ENCODE data around the gene FHOD3.

FHOD3 gene

GRCh38 chr18:36335476-36336279 is 38.2 kb downstream of the FHOD3 start:
- DNase-seq (ENCODE audit: insufficient read length, low spot score), result no peak
- FAIRE-seq, result no peak
- TF ChIP-seq PAX5 (IDR thresholded peaks at IDR 0.05; ENCODE audit: insufficient read depth, low read length, severe bottlenecking) (no peak), SPI1 (IDR thresholded peaks at IDR 0.05; ENCODE audit: low read depth, low read length) (no peak), POU2F2 (IDR thresholded peaks at IDR 0.05; ENCODE audit: low read depth, low read length) (no peak), POLR2A (IDR thresholded peaks at IDR 0.05; ENCODE audit: low read depth, low read length) (no peak), TAF1 (IDR thresholded peaks at IDR 0.05; ENCODE audit: low read depth, low read length) (no peak)

GRCh38 chr18:36337679-36338402 is 40.3 kb downstream of the FHOD3 start:
- DNase-seq (ENCODE audit: insufficient read length, low spot score) (no peak), FAIRE-seq (no peak)
- TF ChIP-seq PAX5 (IDR thresholded peaks at IDR 0.05; ENCODE audit: insufficient read depth, low read length, severe bottlenecking), result no peak
- no peak for TF ChIP-seq SPI1 (IDR thresholded peaks at IDR 0.05; ENCODE audit: low read depth, low read length)
- TF ChIP-seq POU2F2 (IDR thresholded peaks at IDR 0.05; ENCODE audit: low read depth, low read length), result no peak
- no peak for TF ChIP-seq TAF1 (IDR thresholded peaks at IDR 0.05; ENCODE audit: low read depth, low read length)
- no peak for TF ChIP-seq POLR2A (IDR thresholded peaks at IDR 0.05; ENCODE audit: low read depth, low read length)
- no peak for TF ChIP-seq POLR2AphosphoS5 (IDR thresholded peaks at IDR 0.05; ENCODE audit: low read depth, low read length)

DNA sequence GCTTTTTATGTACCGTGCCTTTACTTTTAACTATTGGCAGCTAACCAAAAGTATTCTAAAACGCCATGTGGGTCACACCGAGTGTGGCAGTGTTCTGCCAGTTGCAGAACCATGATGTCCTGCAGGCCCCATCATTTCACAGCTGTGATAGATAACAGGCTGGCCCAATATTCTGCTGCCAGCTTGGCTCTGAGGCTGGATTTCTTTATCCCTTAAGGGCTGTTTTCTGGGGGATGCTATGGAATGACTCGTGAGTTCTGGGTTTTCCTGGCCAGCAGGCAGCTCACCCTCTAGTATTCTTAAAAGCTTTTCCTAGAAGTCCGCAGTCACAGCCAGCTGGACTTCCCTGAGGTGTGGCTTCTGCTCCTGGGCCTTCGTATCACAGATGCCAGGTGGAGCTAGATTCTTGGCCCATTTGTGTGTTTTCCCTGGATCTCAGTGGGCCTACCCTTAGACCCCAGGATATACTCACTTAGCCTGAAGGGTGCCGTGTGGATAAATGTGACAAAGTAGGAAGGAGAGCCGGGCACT is 41.0 kb downstream of the FHOD3 start:
- DNase-seq (ENCODE audit: insufficient read length, low spot score) (no peak), FAIRE-seq (no peak)
- TF ChIP-seq TAF1 (IDR thresholded peaks at IDR 0.05; ENCODE audit: low read depth, low read length) (no peak), SPI1 (IDR thresholded peaks at IDR 0.05; ENCODE audit: low read depth, low read length) (no peak), POLR2AphosphoS5 (IDR thresholded peaks at IDR 0.05; ENCODE audit: low read depth, low read length) (no peak), PAX5 (IDR thresholded peaks at IDR 0.05; ENCODE audit: insufficient read depth, low read length, severe bottlenecking) (no peak), POU2F2 (IDR thresholded peaks at IDR 0.05; ENCODE audit: low read depth, low read length) (no peak), POLR2A (IDR thresholded peaks at IDR 0.05; ENCODE audit: low read depth, low read length) (no peak)

DNA sequence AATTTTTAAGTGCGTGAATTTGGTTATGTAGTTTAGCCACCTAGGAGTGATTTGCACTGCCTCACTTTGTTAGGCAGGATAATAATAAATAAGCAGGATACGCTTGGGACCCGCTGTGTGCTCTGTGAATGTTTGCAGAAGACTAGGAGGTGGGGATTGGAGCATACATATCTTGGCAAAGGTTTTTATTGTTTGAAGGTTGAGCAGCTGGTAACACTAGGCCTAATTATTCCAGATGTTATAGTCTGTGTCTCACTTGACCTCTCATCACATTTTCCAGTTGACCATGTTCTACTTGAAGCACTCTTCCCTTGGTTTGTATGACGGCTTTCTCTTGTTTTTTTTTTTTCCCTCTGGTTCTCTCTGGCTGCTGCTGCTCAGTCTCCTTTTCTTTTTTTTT is 42.7 kb downstream of the FHOD3 start:
- TF ChIP-seq POU2F2 (IDR thresholded peaks at IDR 0.05; ENCODE audit: low read depth, low read length) (no peak), TAF1 (IDR thresholded peaks at IDR 0.05; ENCODE audit: low read depth, low read length) (no peak), PAX5 (IDR thresholded peaks at IDR 0.05; ENCODE audit: insufficient read depth, low read length, severe bottlenecking) (no peak), POLR2A (IDR thresholded peaks at IDR 0.05; ENCODE audit: low read depth, low read length) (no peak), POLR2AphosphoS5 (IDR thresholded peaks at IDR 0.05; ENCODE audit: low read depth, low read length) (no peak), SPI1 (IDR thresholded peaks at IDR 0.05; ENCODE audit: low read depth, low read length) (no peak)
- DNase-seq (ENCODE audit: insufficient read length, low spot score), result no peak
- FAIRE-seq, result no peak

DNA sequence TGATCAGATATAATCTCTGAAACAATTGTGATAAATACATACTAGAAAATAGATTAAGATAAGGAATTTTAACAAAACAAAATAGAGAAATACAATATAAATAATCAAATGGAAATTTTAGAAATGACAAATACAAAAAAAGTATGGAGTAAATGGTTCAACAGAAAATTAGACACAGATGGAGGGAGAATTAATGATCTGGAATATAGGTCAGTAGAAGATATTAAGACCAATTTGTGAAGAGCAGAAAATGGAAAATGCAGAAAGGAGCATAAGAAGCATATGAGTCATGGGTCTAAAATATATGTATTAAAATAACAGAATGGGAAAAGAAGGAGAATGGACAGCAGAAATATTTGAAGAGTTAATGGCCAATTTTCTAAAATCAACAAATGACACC is 44.4 kb downstream of the FHOD3 start:
- FAIRE-seq (no peak), DNase-seq (ENCODE audit: insufficient read length, low spot score) (no peak)
- TF ChIP-seq POLR2AphosphoS5 (IDR thresholded peaks at IDR 0.05; ENCODE audit: low read depth, low read length) (no peak), TAF1 (IDR thresholded peaks at IDR 0.05; ENCODE audit: low read depth, low read length) (no peak), SPI1 (IDR thresholded peaks at IDR 0.05; ENCODE audit: low read depth, low read length) (no peak), PAX5 (IDR thresholded peaks at IDR 0.05; ENCODE audit: insufficient read depth, low read length, severe bottlenecking) (no peak), POLR2A (IDR thresholded peaks at IDR 0.05; ENCODE audit: low read depth, low read length) (no peak), POU2F2 (IDR thresholded peaks at IDR 0.05; ENCODE audit: low read depth, low read length) (no peak)

DNA sequence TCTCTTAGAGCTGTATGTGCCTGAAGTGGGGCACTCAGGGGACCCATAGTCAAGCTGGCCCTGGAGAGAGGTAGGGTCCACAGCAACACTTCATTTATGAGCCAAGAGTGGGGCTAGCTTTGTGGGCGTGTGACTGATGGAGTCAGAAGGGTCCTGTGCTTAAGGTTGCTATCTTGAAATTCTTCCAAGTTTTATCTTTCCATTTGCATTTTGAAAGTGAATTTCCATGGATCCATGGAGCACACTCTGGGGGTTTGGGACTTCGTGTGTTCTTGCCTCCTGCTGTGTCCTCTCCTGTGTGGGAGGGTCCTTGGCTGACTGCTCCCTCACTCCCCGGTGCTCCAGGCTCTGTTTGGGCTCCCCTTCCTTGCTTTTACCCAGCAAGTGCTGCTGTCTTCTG is 50.8 kb downstream of the FHOD3 start:
- FAIRE-seq (no peak), DNase-seq (ENCODE audit: insufficient read length, low spot score) (no peak)
- TF ChIP-seq POLR2AphosphoS5 (IDR thresholded peaks at IDR 0.05; ENCODE audit: low read depth, low read length), result no peak
- TF ChIP-seq TAF1 (IDR thresholded peaks at IDR 0.05; ENCODE audit: low read depth, low read length), result no peak
- TF ChIP-seq POU2F2 (IDR thresholded peaks at IDR 0.05; ENCODE audit: low read depth, low read length), result no peak
- no peak for TF ChIP-seq PAX5 (IDR thresholded peaks at IDR 0.05; ENCODE audit: insufficient read depth, low read length, severe bottlenecking)
- TF ChIP-seq SPI1 (IDR thresholded peaks at IDR 0.05; ENCODE audit: low read depth, low read length), result no peak
- TF ChIP-seq POLR2A (IDR thresholded peaks at IDR 0.05; ENCODE audit: low read depth, low read length), result no peak

DNA sequence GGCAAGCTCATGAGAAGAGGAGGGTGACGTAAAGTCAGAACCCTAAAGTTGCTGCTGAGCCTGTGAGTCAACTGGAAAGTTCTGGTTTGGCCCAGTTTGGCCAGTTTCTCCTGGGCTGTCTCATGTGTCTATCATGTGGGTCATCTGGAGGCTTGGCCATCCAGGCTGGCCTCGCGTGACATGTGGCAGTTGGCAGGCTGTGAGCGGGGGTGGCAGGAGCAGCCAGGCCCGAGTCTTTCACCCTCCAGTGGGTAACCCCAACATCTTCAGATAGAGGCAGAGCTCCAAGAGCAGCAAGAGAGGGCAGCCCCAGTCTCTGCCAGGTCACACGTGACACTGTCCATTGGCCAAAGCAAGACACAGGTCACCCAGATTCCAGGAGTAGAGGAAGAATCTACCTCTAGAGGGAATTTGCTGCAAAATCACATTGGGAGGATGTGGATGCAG is 51.5 kb downstream of the FHOD3 start:
- FAIRE-seq (no peak), DNase-seq (ENCODE audit: insufficient read length, low spot score) (no peak)
- TF ChIP-seq SPI1 (IDR thresholded peaks at IDR 0.05; ENCODE audit: low read depth, low read length) (no peak), POLR2AphosphoS5 (IDR thresholded peaks at IDR 0.05; ENCODE audit: low read depth, low read length) (no peak), TAF1 (IDR thresholded peaks at IDR 0.05; ENCODE audit: low read depth, low read length) (no peak), PAX5 (IDR thresholded peaks at IDR 0.05; ENCODE audit: insufficient read depth, low read length, severe bottlenecking) (no peak), POU2F2 (IDR thresholded peaks at IDR 0.05; ENCODE audit: low read depth, low read length) (no peak), POLR2A (IDR thresholded peaks at IDR 0.05; ENCODE audit: low read depth, low read length) (no peak)

DNA sequence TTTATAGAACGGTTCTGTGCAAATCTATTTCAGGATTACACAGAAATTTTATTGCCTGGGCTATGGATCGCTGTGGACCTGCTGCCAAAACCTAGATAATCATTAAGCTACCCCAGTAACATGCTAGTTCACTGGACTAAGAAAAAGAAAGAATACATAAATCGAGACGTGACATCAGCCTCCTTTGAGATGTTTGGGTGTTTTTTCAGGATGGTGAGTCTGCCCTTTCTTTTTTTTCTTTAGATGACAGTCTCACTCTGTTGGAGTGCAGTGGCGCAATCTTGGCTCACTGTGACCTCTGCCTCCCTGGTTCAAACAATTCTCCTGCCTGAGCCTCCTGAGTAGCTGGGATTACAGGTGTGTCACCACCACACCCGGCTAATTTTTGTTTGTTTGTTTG is 52.0 kb downstream of the FHOD3 start:
- no peak for FAIRE-seq
- no peak for DNase-seq (ENCODE audit: insufficient read length, low spot score)
- TF ChIP-seq SPI1 (IDR thresholded peaks at IDR 0.05; ENCODE audit: low read depth, low read length), result no peak
- TF ChIP-seq POLR2AphosphoS5 (IDR thresholded peaks at IDR 0.05; ENCODE audit: low read depth, low read length), result no peak
- TF ChIP-seq POLR2A (IDR thresholded peaks at IDR 0.05; ENCODE audit: low read depth, low read length), result no peak
- no peak for TF ChIP-seq PAX5 (IDR thresholded peaks at IDR 0.05; ENCODE audit: insufficient read depth, low read length, severe bottlenecking)

GRCh38 chr18:36350251-36350651 is 52.7 kb downstream of the FHOD3 start:
- no peak for FAIRE-seq
- no peak for DNase-seq (ENCODE audit: insufficient read length, low spot score)
- TF ChIP-seq POU2F2 (IDR thresholded peaks at IDR 0.05; ENCODE audit: low read depth, low read length) (no peak), PAX5 (IDR thresholded peaks at IDR 0.05; ENCODE audit: insufficient read depth, low read length, severe bottlenecking) (no peak), TAF1 (IDR thresholded peaks at IDR 0.05; ENCODE audit: low read depth, low read length) (no peak)

All from GM12891 (cell line).